ENCODE measurements around the gene NUAK1.

NUAK1 gene

GRCh38 chr12:106046301-106046846 is 92.4 kb downstream of the NUAK1 start:
- no peak overlapping the region for H3K4me3 ChIP-seq (ENCODE audit: low read depth, low read length)
- DNase-seq (ENCODE audit: low read depth): no peak
- no peak for TF ChIP-seq CTCF (IDR thresholded peaks at IDR 0.05; ENCODE audit: insufficient read depth, low read depth, low read length, missing control alignments)

DNA sequence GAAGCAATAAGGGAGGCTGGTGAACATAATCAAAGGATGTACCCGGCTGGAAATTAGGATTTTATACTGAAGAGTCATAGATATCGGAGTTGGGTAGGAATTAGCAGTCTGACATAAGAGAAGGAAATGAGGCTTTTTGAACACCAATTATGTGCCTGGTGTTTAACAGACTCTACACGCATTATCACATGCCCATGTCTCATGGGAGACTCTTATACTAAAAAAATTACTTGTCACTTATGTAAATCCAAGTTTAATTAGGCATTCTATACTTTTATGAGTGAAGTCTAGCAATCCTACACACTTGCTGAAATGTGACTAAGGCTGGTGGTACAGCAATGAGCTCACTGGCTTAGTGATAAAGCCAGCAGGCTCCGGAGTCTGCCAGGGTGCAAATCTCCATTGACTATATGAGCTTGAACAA is 93.5 kb downstream of the NUAK1 start:
- no peak overlapping the region for H3K4me3 ChIP-seq (ENCODE audit: low read depth, low read length)
- no peak for TF ChIP-seq CTCF (IDR thresholded peaks at IDR 0.05; ENCODE audit: insufficient read depth, low read depth, low read length, missing control alignments)

GRCh38 chr12:106044773-106045172 is 94.0 kb downstream of the NUAK1 start:
- no peak overlapping the region for H3K4me3 ChIP-seq (ENCODE audit: low read depth, low read length)
- no peak for DNase-seq (ENCODE audit: low read depth)
- TF ChIP-seq CTCF (IDR thresholded peaks at IDR 0.05; ENCODE audit: insufficient read depth, low read depth, low read length, missing control alignments): no peak

More for the DNA sequence above, 93.5 kb downstream of the NUAK1 start:
- no peak for DNase-seq (ENCODE audit: low read depth)

DNA sequence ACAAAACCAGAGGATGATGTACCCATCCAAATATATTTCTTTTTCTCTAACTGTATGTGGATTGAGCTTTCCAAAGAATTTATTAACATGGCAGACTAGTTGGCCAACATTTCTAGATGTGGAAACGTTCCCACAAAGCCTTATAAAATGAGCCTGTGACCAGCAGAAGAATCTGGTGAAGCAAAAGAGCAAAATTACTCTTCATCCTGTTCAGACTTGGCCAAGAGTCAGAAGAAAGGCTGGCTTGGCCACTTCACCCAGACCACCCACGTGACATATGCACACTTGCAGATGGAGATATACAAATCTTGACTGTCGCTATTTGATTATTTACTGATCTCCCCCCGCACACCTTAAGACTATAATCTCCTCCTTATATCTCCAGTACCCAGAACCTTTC is 96.7 kb downstream of the NUAK1 start:
- H3K4me3 ChIP-seq (ENCODE audit: low read depth, low read length): no peak overlapping the region
- DNase-seq (ENCODE audit: low read depth): no peak
- no peak for TF ChIP-seq CTCF (IDR thresholded peaks at IDR 0.05; ENCODE audit: insufficient read depth, low read depth, low read length, missing control alignments)

GRCh38 chr12:106040521-106040920 is 98.2 kb downstream of the NUAK1 start:
- H3K4me3 ChIP-seq (ENCODE audit: low read depth, low read length): no peak overlapping the region
- DNase-seq (ENCODE audit: low read depth): no peak
- no peak for TF ChIP-seq CTCF (IDR thresholded peaks at IDR 0.05; ENCODE audit: insufficient read depth, low read depth, low read length, missing control alignments)

- no peak for TF ChIP-seq CTCF (IDR thresholded peaks at IDR 0.05; ENCODE audit: insufficient read depth, low read depth, low read length, missing control alignments)
- no peak overlapping the region for H3K4me3 ChIP-seq (ENCODE audit: low read depth, low read length)
- no peak for DNase-seq (ENCODE audit: low read depth)
Observed at GRCh38 chr12:106039646-106040404, 98.9 kb downstream of the NUAK1 start.

Data from GM12865 (cell line).